Effector memory CD4-positive, alpha-beta T cell (primary cell): Measurements from ENCODE around the gene TCF23.

ENCODE experiments used
- DNase-seq, 3 donors: peaks; one replicate each; pipeline ENCODE4 v3.0.0-alpha.2; 2020
- H3K27ac ChIP-seq: 2 replicates; pipeline ENCODE4 v1.7.0; 2013; ENCODE audit warnings: mild to moderate bottlenecking, low read length, moderate library complexity; ENCODE audit not compliant: insufficient read depth, poor library complexity, severe bottlenecking
- H3K27me3 ChIP-seq: replicated peaks from 2 replicates; pipeline ENCODE4 v1.7.0; 2013; ENCODE audit warnings: mild to moderate bottlenecking, low read length; ENCODE audit not compliant: insufficient read depth, control insufficient read depth, poor library complexity, severe bottlenecking
- H3K36me3 ChIP-seq: 2 replicates; pipeline ENCODE4 v1.7.0; 2013; ENCODE audit warnings: mild to moderate bottlenecking, low read length, moderate library complexity; ENCODE audit not compliant: control insufficient read depth, insufficient read depth
- H3K4me1 ChIP-seq: 2 replicates; pipeline ENCODE4 v1.7.0; 2013; ENCODE audit warnings: low read length, mild to moderate bottlenecking; ENCODE audit not compliant: control insufficient read depth, insufficient read depth, poor library complexity, severe bottlenecking
- H3K4me3 ChIP-seq: 2 replicates; pipeline ENCODE4 v1.7.0; 2013; ENCODE audit warnings: low read length, low read depth, mild to moderate bottlenecking; ENCODE audit not compliant: insufficient read depth, poor library complexity, severe bottlenecking
- H3K9me3 ChIP-seq: 2 replicates; pipeline ENCODE4 v1.7.0; 2013; ENCODE audit warnings: mild to moderate bottlenecking, low read length, moderate library complexity; ENCODE audit not compliant: control insufficient read depth

Gene TCF23

DNA sequence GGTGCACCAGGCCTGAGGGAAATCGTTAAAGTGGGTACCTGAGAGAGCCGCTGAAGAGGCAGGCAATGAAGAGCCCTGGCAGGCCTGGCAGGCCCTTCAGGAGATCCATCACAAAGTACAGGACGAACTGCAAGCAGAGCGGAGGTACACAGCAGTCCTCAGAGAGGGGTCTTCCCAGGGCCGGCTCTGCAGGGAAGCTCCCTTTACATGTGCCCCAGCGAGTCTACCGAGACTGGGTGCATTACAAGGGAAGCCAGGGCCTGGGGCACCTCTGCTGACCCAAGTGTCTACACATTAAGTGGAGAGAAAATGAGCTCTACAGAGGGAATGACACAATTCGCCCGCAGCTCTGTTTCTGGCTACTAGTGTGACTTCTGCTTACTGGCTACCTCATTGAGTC, 54.9 kb downstream of the TCF23 start:
- H3K36me3 ChIP-seq = peaks cover 59% of the 10 kb centered on the region
- H3K27me3 ChIP-seq = no peaks in the 10 kb centered on the region
- DNase-seq = no peak
- no peaks in the 10 kb centered on the region for H3K9me3 ChIP-seq
- H3K4me1 ChIP-seq = peaks cover 7% of the 10 kb centered on the region
- H3K4me3 ChIP-seq = no peak overlapping the region
- no peak overlapping the region for H3K27ac ChIP-seq

- no peak for DNase-seq
- no peak overlapping the region for H3K4me3 ChIP-seq
- no peak overlapping the region for H3K27ac ChIP-seq
- H3K9me3 ChIP-seq = no peaks in the 10 kb centered on the region
- peaks cover 7% of the 10 kb centered on the region for H3K4me1 ChIP-seq
- no peaks in the 10 kb centered on the region for H3K27me3 ChIP-seq
- H3K36me3 ChIP-seq = peaks cover 55% of the 10 kb centered on the region
Measured at GRCh38 chr2:27204566-27204965, 55.8 kb downstream of the TCF23 start.

GRCh38 chr2:27205206-27205605, 56.4 kb downstream of the TCF23 start:
- Histone ChIP-seq H3K9me3 (no peaks in the 10 kb centered on the region), H3K27ac (no peak overlapping the region), H3K27me3 (no peaks in the 10 kb centered on the region), H3K4me1 (peaks cover 7% of the 10 kb centered on the region), H3K4me3 (no peak overlapping the region), H3K36me3 (peaks cover 49% of the 10 kb centered on the region)
- no peak for DNase-seq

DNA sequence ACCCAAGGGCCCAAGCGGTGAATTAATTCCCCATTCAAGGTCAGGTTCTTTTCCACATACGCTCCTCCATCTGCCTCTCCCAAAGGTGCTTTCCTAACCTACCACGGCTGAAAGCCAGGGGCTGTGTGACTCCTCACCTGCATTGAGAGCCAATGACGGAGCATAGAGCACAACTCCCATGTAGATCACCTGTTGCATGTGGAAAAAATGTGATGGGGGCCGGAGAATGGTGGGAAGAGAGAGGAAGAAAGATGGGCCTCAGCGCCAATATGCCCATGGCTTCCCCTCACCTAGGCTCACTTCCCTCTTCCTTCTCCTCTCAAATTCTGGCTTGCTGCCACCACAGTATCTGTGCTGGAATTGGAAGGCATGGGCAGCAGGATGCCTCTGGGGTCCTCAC, 57.5 kb downstream of the TCF23 start:
- Histone ChIP-seq H3K27ac (no peak overlapping the region), H3K9me3 (no peaks in the 10 kb centered on the region), H3K4me1 (peaks cover 11% of the 10 kb centered on the region), H3K36me3 (peaks cover 43% of the 10 kb centered on the region), H3K27me3 (no peaks in the 10 kb centered on the region), H3K4me3 (no peak overlapping the region)
- DNase-seq = no peak
